Astrocyte (in vitro differentiated cells and primary cell): ENCODE data around the gene TNIK. TPM values are rescaled to one million over a fixed set of nuclear protein-coding genes. Genes with fewer than 3 reads are reported as not detected.

ENCODE experiments used
- DNase-seq: peaks from one replicate; pipeline ENCODE4 v3.0.0-alpha.2; 2010; ENCODE audit warnings: low read depth
- FAIRE-seq: peaks from 2 replicates; lab custom pipeline; 2011; peaks lifted over from hg19 to GRCh38; lab: Jason Lieb, UNC
- H2AFZ ChIP-seq: 2 replicates; pipeline ENCODE4 v1.6.0; 2012; ENCODE audit warnings: low read depth, low read length, inconsistent platforms
- H3K27ac ChIP-seq: 2 replicates; pipeline ENCODE4 v1.5.1; 2011; ENCODE audit warnings: low read depth, low read length, inconsistent platforms
- H3K27me3 ChIP-seq: 2 replicates; pipeline ENCODE4 v1.6.0; 2011; ENCODE audit warnings: low read length, inconsistent platforms; ENCODE audit not compliant: insufficient read depth
- H3K36me3 ChIP-seq: 2 replicates; pipeline ENCODE4 v1.5.1; 2011; ENCODE audit warnings: low read length, inconsistent platforms; ENCODE audit not compliant: insufficient read depth
- H3K4me1 ChIP-seq: 2 replicates; pipeline ENCODE4 v1.5.1; 2011; ENCODE audit warnings: low read length, inconsistent platforms; ENCODE audit not compliant: insufficient read depth
- H3K4me2 ChIP-seq: 2 replicates; pipeline ENCODE4 v1.6.0; 2012; ENCODE audit warnings: low read length, inconsistent platforms
- H3K4me3 ChIP-seq: 2 replicates; pipeline ENCODE4 v1.5.1; 2011; ENCODE audit warnings: low read depth, mild to moderate bottlenecking, low read length, inconsistent platforms; ENCODE audit not compliant: insufficient read depth
- H3K79me2 ChIP-seq: 2 replicates; pipeline ENCODE4 v1.6.0; 2012; ENCODE audit warnings: mild to moderate bottlenecking, low read length, inconsistent platforms; ENCODE audit not compliant: insufficient read depth
- H3K9ac ChIP-seq: 2 replicates; pipeline ENCODE4 v1.6.0; 2012; ENCODE audit warnings: mild to moderate bottlenecking, low read length, inconsistent platforms
- H3K9me3 ChIP-seq: 2 replicates; pipeline ENCODE4 v1.5.1; 2012; ENCODE audit warnings: low read depth, mild to moderate bottlenecking, low read length, inconsistent platforms; ENCODE audit not compliant: insufficient read depth
- H4K20me1 ChIP-seq: 2 replicates; pipeline ENCODE4 v1.6.0; 2012; ENCODE audit warnings: low read length, inconsistent platforms; ENCODE audit not compliant: insufficient read depth
- H3K27ac Mint-ChIP-seq: one replicate; pipeline ENCODE4 v1.8.0; 2021; ENCODE audit warnings: mild to moderate bottlenecking, mixed read lengths; ENCODE audit not compliant: unreplicated experiment
- H3K27me3 Mint-ChIP-seq: one replicate; pipeline ENCODE4 v1.8.0; 2021; ENCODE audit warnings: low read depth, mixed read lengths; ENCODE audit not compliant: unreplicated experiment
- H3K36me3 Mint-ChIP-seq: one replicate; pipeline ENCODE4 v1.8.0; 2021; ENCODE audit warnings: low read depth, mixed read lengths; ENCODE audit not compliant: unreplicated experiment
- H3K4me1 Mint-ChIP-seq: one replicate; pipeline ENCODE4 v1.8.0; 2021; ENCODE audit warnings: low read depth, mixed read lengths; ENCODE audit not compliant: unreplicated experiment
- H3K4me3 Mint-ChIP-seq: one replicate; pipeline ENCODE4 v1.8.0; 2021; ENCODE audit warnings: mild to moderate bottlenecking, moderate library complexity, mixed read lengths; ENCODE audit not compliant: unreplicated experiment
- H3K9me3 Mint-ChIP-seq: one replicate; pipeline ENCODE4 v1.8.0; 2021; ENCODE audit warnings: mild to moderate bottlenecking, mixed read lengths; ENCODE audit not compliant: unreplicated experiment
- CTCF ChIP-seq: IDR thresholded peaks from 2 replicates; pipeline ENCODE4 v1.5.1; 2011; ENCODE audit warnings: low read depth, mild to moderate bottlenecking, inconsistent platforms, low read length, moderate library complexity; ENCODE audit not compliant: insufficient read depth
- EZH2 ChIP-seq: IDR thresholded peaks from 2 replicates; pipeline ENCODE4 v1.6.1; 2012; ENCODE audit warnings: mild to moderate bottlenecking, low read length, inconsistent platforms; ENCODE audit not compliant: insufficient read depth
- total RNA-seq: library from RNA; stranded (reverse); gene quantifications from 2 replicates; pipeline ENCODE4 v1.2.1, GENCODE V29; 2021

TNIK gene
- total RNA-seq, 1 donor from 2014 or later: 70.0 TPM

DNA sequence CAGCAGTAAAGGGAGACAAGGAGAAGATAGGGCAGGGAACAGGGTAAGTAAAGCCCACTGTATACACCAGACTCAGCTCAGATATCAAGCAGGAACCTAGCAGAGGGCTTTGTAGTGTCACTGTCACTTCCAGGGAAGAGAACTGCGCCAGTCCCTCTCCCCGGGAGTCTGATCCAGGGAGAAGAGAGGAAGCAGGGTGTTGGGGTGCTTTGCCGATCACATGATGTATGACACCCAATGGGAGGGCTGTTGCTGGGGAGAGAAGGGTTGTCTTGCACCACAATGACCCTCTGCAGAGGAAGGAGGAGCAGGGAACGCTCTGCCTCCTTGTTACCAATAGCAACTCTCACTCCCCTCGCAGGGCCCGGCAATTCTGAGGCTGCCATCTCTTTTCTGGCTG is 286.5 kb downstream of the TNIK start:
- DNase-seq (no peak), FAIRE-seq (no peak)
- no peak overlapping the region for H3K27ac ChIP-seq
- no peak overlapping the region for H3K4me2 ChIP-seq
- H3K27me3 ChIP-seq: no peaks in the 10 kb centered on the region
- H3K4me1 ChIP-seq: no peaks in the 10 kb centered on the region
- Mint-ChIP-seq H3K36me3 (peaks cover 40% of the 10 kb centered on the region), H3K9me3 (no peaks in the 10 kb centered on the region), H3K4me3 (no peak overlapping the region), H3K4me1 (peaks cover 10% of the 10 kb centered on the region), H3K27ac (no peak overlapping the region), H3K27me3 (no peaks in the 10 kb centered on the region)
- H3K9ac ChIP-seq: no peak overlapping the region
- no peak for TF ChIP-seq CTCF
- TF ChIP-seq EZH2: no peak
- H3K9me3 ChIP-seq: no peaks in the 10 kb centered on the region
- H3K4me3 ChIP-seq: no peak overlapping the region
- no peak overlapping the region for H2AFZ ChIP-seq
- no peaks in the 10 kb centered on the region for H3K36me3 ChIP-seq
- H4K20me1 ChIP-seq: no peaks in the 10 kb centered on the region
- H3K79me2 ChIP-seq: no peaks in the 10 kb centered on the region

DNA sequence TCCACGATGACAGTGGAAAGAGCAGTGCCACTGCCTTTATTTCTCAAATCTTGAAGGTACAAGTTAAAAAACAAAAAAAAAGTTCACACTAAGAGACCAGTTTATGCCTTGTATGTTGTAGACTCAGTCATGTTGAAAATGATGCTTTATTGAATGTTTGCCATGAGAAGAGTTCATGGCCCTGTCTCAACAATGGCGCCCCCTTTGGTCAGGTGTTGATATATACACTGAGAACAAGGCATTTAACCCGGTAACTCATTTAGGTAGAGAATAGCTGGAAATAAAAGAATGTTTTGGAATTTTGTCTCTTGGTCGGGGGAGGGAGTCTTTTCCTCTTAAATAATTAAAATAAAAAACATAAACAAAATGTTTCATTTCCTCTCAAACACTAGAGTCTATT is 288.1 kb downstream of the TNIK start:
- Histone ChIP-seq H3K4me1 (no peaks in the 10 kb centered on the region), H3K9me3 (no peaks in the 10 kb centered on the region), H3K36me3 (no peaks in the 10 kb centered on the region), H3K4me2 (no peak overlapping the region), H3K27me3 (no peaks in the 10 kb centered on the region), H2AFZ (no peak overlapping the region), H3K4me3 (no peak overlapping the region), H4K20me1 (no peaks in the 10 kb centered on the region), H3K27ac (no peak overlapping the region), H3K9ac (no peak overlapping the region), H3K79me2 (no peaks in the 10 kb centered on the region)
- TF ChIP-seq EZH2 (no peak), CTCF (no peak)
- FAIRE-seq (no peak), DNase-seq (no peak)
- Mint-ChIP-seq H3K4me1 (peaks cover 7% of the 10 kb centered on the region), H3K36me3 (peaks cover 38% of the 10 kb centered on the region), H3K27me3 (no peaks in the 10 kb centered on the region), H3K9me3 (no peaks in the 10 kb centered on the region), H3K4me3 (no peak overlapping the region), H3K27ac (no peak overlapping the region)

DNA sequence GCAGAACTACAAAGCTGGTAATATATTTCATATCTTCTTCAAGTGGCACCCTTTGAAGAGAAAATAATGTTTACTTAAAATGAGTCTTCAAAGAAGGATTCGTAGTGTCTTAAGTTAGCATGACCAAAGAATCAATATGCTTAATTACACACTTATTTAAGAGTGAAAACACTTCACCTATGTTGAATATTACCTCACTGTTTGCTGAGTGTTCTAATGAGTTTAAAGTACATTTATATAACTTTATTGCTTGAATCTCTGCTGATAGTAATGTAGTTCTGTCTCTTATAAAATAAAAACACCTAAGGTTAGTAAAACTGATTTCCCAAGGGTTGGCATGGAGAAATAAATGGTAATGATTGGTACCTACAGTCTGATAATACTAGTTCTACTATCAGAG is 290.3 kb downstream of the TNIK start:
- peaks cover 41% of the 10 kb centered on the region for H3K36me3 Mint-ChIP-seq

More for the DNA sequence above, 290.3 kb downstream of the TNIK start:
- Mint-ChIP-seq H3K4me1 (peaks cover 6% of the 10 kb centered on the region), H3K27ac (no peak overlapping the region), H3K9me3 (no peaks in the 10 kb centered on the region), H3K27me3 (no peaks in the 10 kb centered on the region), H3K4me3 (no peak overlapping the region)
- Histone ChIP-seq H3K36me3 (no peaks in the 10 kb centered on the region), H3K27me3 (no peaks in the 10 kb centered on the region), H4K20me1 (no peaks in the 10 kb centered on the region), H3K4me3 (no peak overlapping the region), H3K4me2 (no peak overlapping the region), H3K27ac (no peak overlapping the region), H3K79me2 (no peaks in the 10 kb centered on the region), H2AFZ (no peak overlapping the region), H3K9ac (no peak overlapping the region), H3K9me3 (no peaks in the 10 kb centered on the region), H3K4me1 (no peaks in the 10 kb centered on the region)
- FAIRE-seq (no peak), DNase-seq (no peak)
- no peak for TF ChIP-seq CTCF
- no peak for TF ChIP-seq EZH2
